MCF 10A (cell line): ENCODE results near the gene HERPUD2. TPM values are rescaled to one million over a fixed set of nuclear protein-coding genes. Genes with fewer than 3 reads are reported as not detected.

Source experiments
- BruUV-seq: library from RNA; stranded (reverse); fragments of 400-500 nt; replicated peaks from 2 replicates; lab custom pipeline; 2021; lab: Mats Ljungman, UMichigan
- CTCF ChIA-PET: fragments of 300-600 bp; sonication (Branson Sonifier 250); formaldehyde crosslinking; extraction: SDS; loops from one replicate; lab custom pipeline; 2021; ENCODE audit warnings: antibody characterized with exemption, inconsistent platforms; lab: Yijun Ruan, JAX
- POLR2A ChIA-PET: fragments of 300-600, 350-650 bp; sonication (Branson Sonifier 250); formaldehyde crosslinking; extraction: SDS; loops from one replicate; lab custom pipeline; 2020; ENCODE audit warnings: antibody characterized with exemption, inconsistent platforms; lab: Yijun Ruan, JAX
- DNase-seq: peaks from one replicate; pipeline ENCODE4 v3.0.0-alpha.2; 2018; ENCODE audit not compliant: unreplicated experiment
- H3K27ac Mint-ChIP-seq: one replicate; pipeline ENCODE4 v1.8.0; 2022; ENCODE audit warnings: mild to moderate bottlenecking, low read depth, mixed read lengths; ENCODE audit not compliant: unreplicated experiment
- H3K27me3 Mint-ChIP-seq: one replicate; pipeline ENCODE4 v1.8.0; 2022; ENCODE audit warnings: mixed read lengths; ENCODE audit not compliant: insufficient read depth, unreplicated experiment
- H3K36me3 Mint-ChIP-seq: one replicate; pipeline ENCODE4 v1.8.0; 2022; ENCODE audit warnings: mild to moderate bottlenecking, moderate library complexity, mixed read lengths; ENCODE audit not compliant: insufficient read depth, unreplicated experiment
- H3K4me1 Mint-ChIP-seq: one replicate; pipeline ENCODE4 v1.8.0; 2022; ENCODE audit warnings: mixed read lengths; ENCODE audit not compliant: insufficient read depth, unreplicated experiment
- H3K4me3 Mint-ChIP-seq: one replicate; pipeline ENCODE4 v1.8.0; 2022; ENCODE audit warnings: mild to moderate bottlenecking, moderate library complexity, mixed read lengths; ENCODE audit not compliant: unreplicated experiment
- H3K9me3 Mint-ChIP-seq: one replicate; pipeline ENCODE4 v1.8.0; 2022; ENCODE audit warnings: mixed read lengths; ENCODE audit not compliant: unreplicated experiment
- CTCF ChIP-seq: fragments of 200-600 bp; IDR thresholded peaks from one replicate; pipeline ENCODE4 v1.8.0; 2022; ENCODE audit warnings: antibody characterized with exemption, mild to moderate bottlenecking; ENCODE audit not compliant: unreplicated experiment
- intact Hi-C: fragments of 100-400 bp; cut with micrococcal nuclease; formaldehyde crosslinking; loops from 2 replicates; pipeline ENCODE4 v1.14.1; 2022
- total RNA-seq: library from RNA; stranded (reverse); gene quantifications from 2 replicates; pipeline ENCODE4 v1.2.3, GENCODE V29; 2022

HERPUD2 gene
- total RNA-seq, 1 experiment from 2014 or later: 29.0 TPM

- peak; percentile 85 for TF ChIP-seq CTCF
- Mint-ChIP-seq H3K27ac (no peak overlapping the region), H3K36me3 (peaks cover 17% of the 10 kb centered on the region), H3K9me3 (no peaks in the 10 kb centered on the region), H3K4me1 (no peaks in the 10 kb centered on the region), H3K27me3 (no peaks in the 10 kb centered on the region), H3K4me3 (no peak overlapping the region)
- BruUV-seq: no TSS peak
- intact Hi-C loops: loop anchor here (1.0 to 10.0 kb wide), 4 partner anchors 87 to 550 kb away; no protein-coding TSS in a partner anchor
- ChIA-PET CTCF (interaction anchor here (0.6 to 5.2 kb wide), 46 partner anchors 9 to 1601 kb away, joined by 3 to 73 read pairs (median 4); no protein-coding TSS in a partner anchor), POLR2A (interaction anchor here (0.7 to 1.3 kb wide), 3 partner anchors 11 to 70 kb away, joined by 3 to 4 read pairs (median 3); partner anchors contain the start of gene HERPUD2)
- peak; percentile 51 for DNase-seq
Measured at GRCh38 chr7:35624299-35625186, 70.4 kb downstream of the HERPUD2 start.

GRCh38 chr7:35623381-35623780 lies 71.6 kb downstream of the HERPUD2 start:
- H3K4me3 Mint-ChIP-seq: no peak overlapping the region
- peaks cover 5% of the 10 kb centered on the region for H3K36me3 Mint-ChIP-seq
- H3K4me1 Mint-ChIP-seq: no peaks in the 10 kb centered on the region
- no peak for DNase-seq
- no peak overlapping the region for H3K27ac Mint-ChIP-seq
- intact Hi-C loops: loop anchor here (5.0 to 10.0 kb wide), 2 partner anchors 86 to 549 kb away; no protein-coding TSS in a partner anchor
- no peak for TF ChIP-seq CTCF
- H3K27me3 Mint-ChIP-seq: no peaks in the 10 kb centered on the region
- ChIA-PET POLR2A (interaction anchor here (0.6 to 0.7 kb wide), 2 partner anchors 10 to 72 kb away, joined by 3 to 4 read pairs; no protein-coding TSS in a partner anchor), CTCF (interaction anchor here (0.6 to 5.2 kb wide), 29 partner anchors 10 to 432 kb away, joined by 3 to 73 read pairs (median 5); no protein-coding TSS in a partner anchor)
- no TSS peak for BruUV-seq
- no peaks in the 10 kb centered on the region for H3K9me3 Mint-ChIP-seq

GRCh38 chr7:35619863-35620262 lies 75.1 kb downstream of the HERPUD2 start:
- no peak for TF ChIP-seq CTCF
- intact Hi-C loops: loop anchor here (5.0 to 10.0 kb wide), 2 partner anchors 83 to 545 kb away; no protein-coding TSS in a partner anchor
- no peaks in the 10 kb centered on the region for H3K36me3 Mint-ChIP-seq
- no peaks in the 10 kb centered on the region for H3K27me3 Mint-ChIP-seq
- ChIA-PET POLR2A (no interaction called here), CTCF (no interaction called here)
- no peak overlapping the region for H3K27ac Mint-ChIP-seq
- no peak overlapping the region for H3K4me3 Mint-ChIP-seq
- BruUV-seq: no TSS peak
- DNase-seq: no peak
- peaks cover 6% of the 10 kb centered on the region for H3K4me1 Mint-ChIP-seq
- H3K9me3 Mint-ChIP-seq: no peaks in the 10 kb centered on the region

- ChIA-PET POLR2A (interaction anchor here (0.7 kb wide), 1 partner anchor 419 kb away, joined by 3 read pairs; no protein-coding TSS in a partner anchor), CTCF (interaction anchor here (0.9 to 1.0 kb wide), 2 partner anchors 23 to 290 kb away, joined by 4 to 5 read pairs; no protein-coding TSS in a partner anchor)
- BruUV-seq: no TSS peak
- no peak for DNase-seq
- H3K4me3 Mint-ChIP-seq: no peak overlapping the region
- no peaks in the 10 kb centered on the region for H3K27me3 Mint-ChIP-seq
- no peaks in the 10 kb centered on the region for H3K9me3 Mint-ChIP-seq
- no peak overlapping the region for H3K27ac Mint-ChIP-seq
- TF ChIP-seq CTCF: no peak
- H3K4me1 Mint-ChIP-seq: peaks cover 6% of the 10 kb centered on the region
- no peaks in the 10 kb centered on the region for H3K36me3 Mint-ChIP-seq
- intact Hi-C loops: no loop called here
Measured at GRCh38 chr7:35617041-35617440, 77.9 kb downstream of the HERPUD2 start.
